HG02840 (cell line): ENCODE measurements around the gene EHBP1L1.
"Not testable (repeated sequence)": the region's sequence is repeated elsewhere in the genome, so short reads cannot be mapped to it uniquely, and the experiment has no call there.

Experiments used
- ATAC-seq: cut with Tn5 transposase; IDR thresholded peaks from one replicate; pipeline ENCODE4 v1.9.1; 2021; ENCODE audit warnings: mild to moderate bottlenecking, moderate library complexity, moderate number of reproducible peaks; ENCODE audit not compliant: unreplicated experiment, low FRiP score

EHBP1L1 gene

GRCh38 chr11:65559951-65560537, 15.8 kb upstream of the EHBP1L1 start:
- ATAC-seq = no peak

GRCh38 chr11:65560555-65561418, 15.1 kb upstream of the EHBP1L1 start:
- ATAC-seq = no peak

- no peak for ATAC-seq
These were observed 13.8 kb upstream of the EHBP1L1 start for GRCh38 chr11:65562020-65562419.

GRCh38 chr11:65562788-65563187, 13.1 kb upstream of the EHBP1L1 start:
- ATAC-seq = no peak

GRCh38 chr11:65563601-65564000, 12.3 kb upstream of the EHBP1L1 start:
- no peak for ATAC-seq

- ATAC-seq = not testable (repeated sequence)
These were observed 10.8 kb upstream of the EHBP1L1 start for GRCh38 chr11:65564879-65565559.

- no peak for ATAC-seq
These were observed 10.0 kb upstream of the EHBP1L1 start for GRCh38 chr11:65565624-65566453.

- no peak for ATAC-seq
These were observed 6.5 kb upstream of the EHBP1L1 start for GRCh38 chr11:65569164-65569972.

- ATAC-seq = peak; percentile 56
These were observed 5.6 kb upstream of the EHBP1L1 start, which contains the start of gene ZNRD2 for GRCh38 chr11:65569973-65570918. Gene ZNRD2 (plus strand): TSS chr11:65570477. CDS start chr11:65570492, 15 bp downstream.

- ATAC-seq = no peak
These were observed 4.4 kb upstream of the EHBP1L1 start for GRCh38 chr11:65571420-65571819.

GRCh38 chr11:65571940-65572339, 3.9 kb upstream of the EHBP1L1 start:
- no peak for ATAC-seq

GRCh38 chr11:65572356-65573051, 3.3 kb upstream of the EHBP1L1 start, which contains the start of gene FAM89B:
Gene FAM89B (plus strand): TSS chr11:65572538. CDS start chr11:65572670, 132 bp downstream.
- ATAC-seq = no peak

- no peak for ATAC-seq
These were observed 2.3 kb upstream of the EHBP1L1 start for GRCh38 chr11:65573391-65574079.

GRCh38 chr11:65574109-65574810, 1.6 kb upstream of the EHBP1L1 start:
- no peak for ATAC-seq

GRCh38 chr11:65574811-65575567, 864 bp upstream of the EHBP1L1 start:
- no peak for ATAC-seq
